Measurements from ENCODE around the gene ZDHHC23.

ZDHHC23 gene

GRCh38 chr3:114005481-114005880 is 57.7 kb downstream of the ZDHHC23 start:
- DNase-seq (ENCODE audit: low spot score) = no peak

- no peak for DNase-seq (ENCODE audit: low spot score)
These were observed 63.4 kb downstream of the ZDHHC23 start for GRCh38 chr3:114011059-114011797.
